Measurements from ENCODE around the gene EMID1. TPM values are rescaled to one million over a fixed set of nuclear protein-coding genes. Genes with fewer than 3 reads are reported as not detected.

The EMID1 gene
- total RNA-seq, 1 experiment from 2014 or later: 9.6 TPM

DNA sequence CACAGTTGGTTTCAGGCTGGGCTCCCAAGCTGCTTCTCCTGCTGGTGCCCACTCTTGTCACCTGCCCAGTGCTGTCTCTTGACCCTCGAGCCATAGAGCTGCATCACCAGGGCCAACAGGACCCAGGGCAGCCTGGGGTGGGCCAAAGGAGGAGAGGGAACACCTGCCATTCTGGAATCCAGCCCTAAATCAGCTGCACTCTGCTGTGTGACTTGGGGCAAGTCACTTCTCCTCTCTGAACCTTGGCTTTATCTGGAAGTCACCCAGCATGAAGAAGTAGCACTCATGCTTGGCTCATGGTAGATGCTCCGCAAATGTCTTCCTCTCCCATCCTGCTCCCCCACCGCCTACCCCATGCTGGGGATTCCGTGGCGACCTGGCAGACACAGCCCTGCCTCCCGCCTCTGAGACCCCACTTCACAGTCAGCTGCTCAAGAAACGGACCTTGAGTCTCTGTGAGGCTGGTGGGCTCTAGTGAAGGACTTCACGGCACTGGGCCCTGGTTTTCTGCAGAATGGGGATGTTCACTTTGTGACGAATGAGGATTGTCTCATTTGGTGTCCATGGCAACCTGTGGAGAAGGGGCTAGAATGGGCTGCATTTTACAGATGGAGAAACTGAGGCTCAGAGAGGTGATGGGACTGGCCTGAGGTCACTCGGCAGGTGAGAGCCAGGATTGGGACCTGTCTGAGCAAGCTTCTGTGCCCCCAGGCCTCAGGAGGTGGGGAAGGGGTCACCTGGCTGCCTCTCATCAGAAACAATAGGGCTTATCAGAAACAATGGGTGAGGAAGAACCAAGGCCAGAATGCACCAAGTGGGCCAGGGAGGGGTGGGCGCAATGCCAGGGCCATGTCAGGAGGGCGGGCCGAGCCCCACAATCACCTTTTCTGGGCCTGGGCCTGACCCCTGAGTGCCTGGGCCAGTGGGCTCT lies 12.4 kb downstream of the EMID1 start:
- no peak for DNase-seq (ENCODE audit: low read depth, low spot score)
- POLR2A ChIA-PET: no interaction called here

More for the DNA sequence above, 12.4 kb downstream of the EMID1 start:
- Histone ChIP-seq H3K27me3 (ENCODE audit: insufficient read depth, low read length) (no peaks in the 10 kb centered on the region), H4K20me1 (ENCODE audit: insufficient read depth) (no peaks in the 10 kb centered on the region), H3K36me3 (ENCODE audit: control insufficient read depth in 1 of 2, insufficient read depth in 2 of 2, low read length in 2 of 2) (no peaks in the 10 kb centered on the region), H3K4me1 (ENCODE audit: control insufficient read depth in 1 of 2, insufficient read depth in 2 of 2, low read length in 2 of 2) (no peaks in the 10 kb centered on the region), H3K9me3 (ENCODE audit: control insufficient read depth in 1 of 2, insufficient read depth in 1 of 2, low read depth in 1 of 2, low read length in 2 of 2) (no peaks in the 10 kb centered on the region), H3K27ac (ENCODE audit: low read depth, low read length) (no peak overlapping the region), H3K4me3 (replicated peaks in 1 of 2; ENCODE audit: low read depth in 1 of 2, low read length in 2 of 2) (no peak overlapping the region), H3K4me2 (ENCODE audit: low read length) (no peak overlapping the region), H3K9ac (ENCODE audit: low read length) (no peak overlapping the region), H3K9me2 (ENCODE audit: insufficient read depth) (no peaks in the 10 kb centered on the region), H3K79me2 (ENCODE audit: insufficient read depth, low read length) (no peaks in the 10 kb centered on the region), H2AFZ (ENCODE audit: low read depth, low read length, poor library complexity, severe bottlenecking) (no peak overlapping the region)
- ChIA-PET RAD21 (ENCODE audit: low non-redundant PET in 1 of 2, low total read pairs in 2 of 2, uncharacterized antibody in 2 of 2, unreplicated experiment in 2 of 2) (no interaction called here), CTCF (no interaction called here)
- no TSS peak for BruUV-seq (replicated peaks)
- intact Hi-C loops (cut with micrococcal nuclease): no loop called here
- TF ChIP-seq, protein P1, sequence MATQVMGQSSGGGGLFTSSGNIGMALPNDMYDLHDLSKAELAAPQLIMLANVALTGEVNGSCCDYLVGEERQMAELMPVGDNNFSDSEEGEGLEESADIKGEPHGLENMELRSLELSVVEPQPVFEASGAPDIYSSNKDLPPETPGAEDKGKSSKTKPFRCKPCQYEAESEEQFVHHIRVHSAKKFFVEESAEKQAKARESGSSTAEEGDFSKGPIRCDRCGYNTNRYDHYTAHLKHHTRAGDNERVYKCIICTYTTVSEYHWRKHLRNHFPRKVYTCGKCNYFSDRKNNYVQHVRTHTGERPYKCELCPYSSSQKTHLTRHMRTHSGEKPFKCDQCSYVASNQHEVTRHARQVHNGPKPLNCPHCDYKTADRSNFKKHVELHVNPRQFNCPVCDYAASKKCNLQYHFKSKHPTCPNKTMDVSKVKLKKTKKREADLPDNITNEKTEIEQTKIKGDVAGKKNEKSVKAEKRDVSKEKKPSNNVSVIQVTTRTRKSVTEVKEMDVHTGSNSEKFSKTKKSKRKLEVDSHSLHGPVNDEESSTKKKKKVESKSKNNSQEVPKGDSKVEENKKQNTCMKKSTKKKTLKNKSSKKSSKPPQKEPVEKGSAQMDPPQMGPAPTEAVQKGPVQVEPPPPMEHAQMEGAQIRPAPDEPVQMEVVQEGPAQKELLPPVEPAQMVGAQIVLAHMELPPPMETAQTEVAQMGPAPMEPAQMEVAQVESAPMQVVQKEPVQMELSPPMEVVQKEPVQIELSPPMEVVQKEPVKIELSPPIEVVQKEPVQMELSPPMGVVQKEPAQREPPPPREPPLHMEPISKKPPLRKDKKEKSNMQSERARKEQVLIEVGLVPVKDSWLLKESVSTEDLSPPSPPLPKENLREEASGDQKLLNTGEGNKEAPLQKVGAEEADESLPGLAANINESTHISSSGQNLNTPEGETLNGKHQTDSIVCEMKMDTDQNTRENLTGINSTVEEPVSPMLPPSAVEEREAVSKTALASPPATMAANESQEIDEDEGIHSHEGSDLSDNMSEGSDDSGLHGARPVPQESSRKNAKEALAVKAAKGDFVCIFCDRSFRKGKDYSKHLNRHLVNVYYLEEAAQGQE (IDR thresholded peaks at IDR 0.05; ENCODE audit: low read depth): no peak
- TF ChIP-seq CEBPB (IDR thresholded peaks at IDR 0.05; ENCODE audit: low read depth) (no peak), JUND (IDR thresholded peaks at IDR 0.05) (no peak), FOSL1 (IDR thresholded peaks at IDR 0.05; ENCODE audit: low read depth) (no peak), RAD21 (IDR thresholded peaks at IDR 0.05; ENCODE audit: low read depth) (no peak)
- ATAC-seq: no peak
